H1 (cell line): Measurements from ENCODE around the gene TLR5. TPM values are rescaled to one million over a fixed set of nuclear protein-coding genes. Genes with fewer than 3 reads are reported as not detected.
A peak's percentile ranks its signal among the peaks of the same experiment; 100 is the strongest.

ENCODE experiments used
- CTCF ChIA-PET: fragments of 300-600 bp; sonication (Branson Sonifier 250); formaldehyde crosslinking; loops from one replicate; lab custom pipeline; 2021; ENCODE audit not compliant: partially characterized antibody; lab: Charles Lee
- POLR2A ChIA-PET: fragments of 300-600 bp; sonication (Branson Sonifier 250); formaldehyde crosslinking; loops from one replicate; lab custom pipeline; 2021; ENCODE audit warnings: inconsistent platforms; ENCODE audit not compliant: partially characterized antibody; lab: Charles Lee
- DNase-seq, 2 experiments: peaks; one replicate each; pipeline versions ENCODE4 v3.0.0 to v3.0.0-alpha.2; 2010 to 2022; ENCODE audit warnings: low spot score in 2 of 2, low read depth in 1 of 2, mixed read lengths in 1 of 2
- FAIRE-seq: peaks from 2 replicates; lab custom pipeline; 2011; peaks lifted over from hg19 to GRCh38; lab: Jason Lieb, UNC
- H2AFZ ChIP-seq: 2 replicates; pipeline ENCODE4 v1.8.1; 2012; ENCODE audit warnings: low read length, inconsistent platforms
- H2AK5ac ChIP-seq: 2 replicates; pipeline ENCODE4 v1.6.1; 2013; ENCODE audit warnings: low read depth, low read length
- H2BK120ac ChIP-seq: replicated peaks from 2 replicates; pipeline ENCODE3; 2013; ENCODE audit warnings: low read depth, low read length, inconsistent platforms
- H2BK12ac ChIP-seq: 2 replicates; pipeline ENCODE4 v1.6.1; 2013; ENCODE audit warnings: low read depth, low read length
- H2BK15ac ChIP-seq: 2 replicates; pipeline ENCODE4 v1.6.1; 2013; ENCODE audit warnings: low read length
- H2BK20ac ChIP-seq: 2 replicates; pipeline ENCODE4 v1.6.1; 2013; ENCODE audit warnings: low read length
- H2BK5ac ChIP-seq: 2 replicates; pipeline ENCODE4 v1.6.1; 2013; ENCODE audit warnings: low read depth, low read length
- H3K14ac ChIP-seq: 2 replicates; pipeline ENCODE4 v1.6.1; 2013; ENCODE audit warnings: inconsistent platforms; ENCODE audit not compliant: insufficient read length
- H3K18ac ChIP-seq: 2 replicates; pipeline ENCODE4 v1.6.1; 2013; ENCODE audit warnings: low read length; ENCODE audit errors: extremely low read depth
- H3K23ac ChIP-seq: 2 replicates; pipeline ENCODE4 v1.6.1; 2013; ENCODE audit warnings: inconsistent platforms; ENCODE audit not compliant: insufficient read length
- H3K23me2 ChIP-seq: 2 replicates; pipeline ENCODE4 v1.6.1; 2013; ENCODE audit warnings: low read depth, low read length
- H3K27ac ChIP-seq: 2 replicates; pipeline ENCODE4 v1.6.1; 2011; ENCODE audit warnings: low read depth, low read length, inconsistent platforms
- H3K27me3 ChIP-seq, 4 experiments: replicated peaks in 1 of 4; 1 replicate in 1 of 4; 2 replicates in 3 of 4; pipeline versions ENCODE4 v1.6.1 to v1.8.1; 2011 to 2013; ENCODE audit warnings: low read length in 3 of 4, mild to moderate bottlenecking in 3 of 4, inconsistent platforms in 2 of 4, mixed read lengths in 2 of 4, moderate library complexity in 1 of 4; ENCODE audit not compliant: control insufficient read depth in 3 of 4, insufficient read depth in 3 of 4; ENCODE audit errors: extremely low read depth in 1 of 4
- H3K36me3 ChIP-seq, 4 experiments: 2 replicates each; pipeline versions ENCODE4 v1.6.1 to v1.8.1; 2011 to 2013; ENCODE audit warnings: mild to moderate bottlenecking in 4 of 4, low read length in 3 of 4, moderate library complexity in 2 of 4, control low read depth in 1 of 4, inconsistent platforms in 1 of 4; ENCODE audit not compliant: insufficient read depth in 4 of 4, control insufficient read depth in 2 of 4
- H3K4ac ChIP-seq: replicated peaks from 2 replicates; pipeline ENCODE3; 2013; ENCODE audit warnings: low read length, low read depth, mixed read lengths, inconsistent platforms; ENCODE audit not compliant: insufficient read length
- H3K4me1 ChIP-seq, 4 experiments: replicated peaks in 1 of 4; 1 replicate in 1 of 4; 2 replicates in 3 of 4; pipeline versions ENCODE4 v1.6.1 to v1.8.1; 2011 to 2013; ENCODE audit warnings: low read length in 3 of 4, inconsistent platforms in 2 of 4, mixed read lengths in 1 of 4; ENCODE audit not compliant: insufficient read depth in 4 of 4, control insufficient read depth in 3 of 4
- H3K4me2 ChIP-seq, 2 experiments: 2 replicates each; pipeline versions ENCODE4 v1.6.1 to v1.8.1; 2011 to 2013; ENCODE audit warnings: low read depth in 2 of 2, low read length in 2 of 2, control low read depth in 1 of 2, inconsistent platforms in 1 of 2, mild to moderate bottlenecking in 1 of 2; ENCODE audit not compliant: insufficient read depth in 1 of 2
- H3K4me3 ChIP-seq, 4 experiments: fragments of 200-600, 300-600 bp in 1 of 4; sonication (generic), shearing (Covaris generic), sonication (Bioruptor Twin) in 1 of 4; 2 replicates each; pipeline versions ENCODE4 v1.5.1 to v1.8.1; 2011 to 2016; ENCODE audit warnings: low read length in 4 of 4, low read depth in 3 of 4, control low read depth in 2 of 4, inconsistent platforms in 2 of 4, mild to moderate bottlenecking in 2 of 4, mixed read lengths in 1 of 4, moderate library complexity in 1 of 4; ENCODE audit not compliant: insufficient read depth in 2 of 4; ENCODE audit errors: extremely low read depth in 1 of 4
- H3K56ac ChIP-seq: replicated peaks from 2 replicates; pipeline ENCODE3; 2013; ENCODE audit warnings: low read depth, mild to moderate bottlenecking, mixed read lengths, low read length, inconsistent platforms; ENCODE audit not compliant: insufficient read length
- H3K79me1 ChIP-seq: 2 replicates; pipeline ENCODE4 v1.6.1; 2013; ENCODE audit warnings: low read depth, low read length, control low read depth
- H3K79me2 ChIP-seq, 2 experiments: 2 replicates each; pipeline versions ENCODE4 v1.6.1 to v1.8.1; 2012 to 2013; ENCODE audit warnings: low read length in 2 of 2, mild to moderate bottlenecking in 2 of 2, inconsistent platforms in 1 of 2; ENCODE audit not compliant: insufficient read depth in 2 of 2, control insufficient read depth in 1 of 2
- H3K9ac ChIP-seq, 4 experiments: replicated peaks in 1 of 4; 1 replicate in 1 of 4; 2 replicates in 3 of 4; pipeline versions ENCODE4 v1.6.1 to v1.8.1; 2011 to 2013; ENCODE audit warnings: low read depth in 3 of 4, low read length in 3 of 4, control low read depth in 2 of 4, mild to moderate bottlenecking in 2 of 4, moderate library complexity in 2 of 4, inconsistent platforms in 1 of 4; ENCODE audit errors: extremely low read depth in 1 of 4
- H3K9me3 ChIP-seq, 2 experiments: 2 replicates each; pipeline versions ENCODE4 v1.6.1 to v1.8.1; 2012 to 2013; ENCODE audit warnings: mild to moderate bottlenecking in 2 of 2, moderate library complexity in 2 of 2, control low read depth in 1 of 2, inconsistent platforms in 1 of 2, low read depth in 1 of 2, low read length in 1 of 2, mixed read lengths in 1 of 2; ENCODE audit not compliant: insufficient read depth in 2 of 2
- H4K20me1 ChIP-seq, 2 experiments: replicated peaks in 1 of 2; 2 replicates each; pipeline versions ENCODE3 to v1.8.1; 2011 to 2013; ENCODE audit warnings: inconsistent platforms in 2 of 2, low read length in 2 of 2, mild to moderate bottlenecking in 1 of 2; ENCODE audit not compliant: insufficient read depth in 2 of 2, control insufficient read depth in 1 of 2
- H4K5ac ChIP-seq: 2 replicates; pipeline ENCODE4 v1.6.1; 2013; ENCODE audit warnings: low read length, low read depth, mixed read lengths, inconsistent platforms; ENCODE audit not compliant: insufficient read length
- H4K8ac ChIP-seq: 2 replicates; pipeline ENCODE4 v1.8.0; 2013; ENCODE audit warnings: mild to moderate bottlenecking, moderate library complexity, low read length, inconsistent platforms; ENCODE audit not compliant: insufficient read depth; ENCODE audit errors: extremely low read depth
- H4K91ac ChIP-seq: replicated peaks from 2 replicates; pipeline ENCODE3; 2013; ENCODE audit warnings: low read length, mixed read lengths, inconsistent platforms; ENCODE audit not compliant: insufficient read length
- ASH2L ChIP-seq: fragments of 200-600, 300-600 bp; sonication (generic); IDR thresholded peaks from one replicate; pipeline ENCODE4 v1.7.1; 2017; ENCODE audit warnings: low read length
- CTBP2 ChIP-seq: IDR thresholded peaks from 2 replicates; pipeline ENCODE4 v1.7.0; 2011; ENCODE audit warnings: borderline replicate concordance, mild to moderate bottlenecking, moderate library complexity, mixed read lengths, low read length; ENCODE audit not compliant: insufficient read depth, insufficient read length
- EGR1 ChIP-seq: IDR thresholded peaks from 2 replicates; pipeline ENCODE4 v1.6.1; 2011; ENCODE audit warnings: low read depth, low read length, borderline replicate concordance
- EZH2 ChIP-seq: fragments of 200-600 bp; sonication (generic); IDR thresholded peaks from 2 replicates; pipeline ENCODE4 v1.7.1; 2012; ENCODE audit warnings: low read depth, mild to moderate bottlenecking, moderate library complexity, low read length, inconsistent platforms; ENCODE audit not compliant: severe bottlenecking
- KDM4A ChIP-seq: IDR thresholded peaks from one replicate; pipeline ENCODE4 v1.7.1; 2012; ENCODE audit warnings: low read depth, mild to moderate bottlenecking, moderate library complexity, low read length, inconsistent platforms; ENCODE audit not compliant: severe bottlenecking
- NANOG ChIP-seq: IDR thresholded peaks from 2 replicates; pipeline ENCODE4 v1.6.1; 2011; ENCODE audit warnings: low read length, low read depth, mild to moderate bottlenecking, inconsistent platforms; ENCODE audit not compliant: insufficient read depth, poor library complexity, severe bottlenecking
- RAD21 ChIP-seq, 2 experiments: IDR thresholded peaks in 1 of 2; conservative IDR thresholded peaks in 1 of 2; 2 replicates each; pipeline ENCODE4 v1.6.1; 2011; ENCODE audit warnings: low read depth in 2 of 2, low read length in 2 of 2, improper control_type of control experiment in 1 of 2, inconsistent platforms in 1 of 2, mild to moderate bottlenecking in 1 of 2, moderate library complexity in 1 of 2
- SIRT6 ChIP-seq: IDR thresholded peaks from one replicate; pipeline ENCODE4 v1.7.1; 2012; ENCODE audit warnings: low read length, inconsistent platforms
- SP2 ChIP-seq: IDR thresholded peaks from 2 replicates; pipeline ENCODE4 v1.6.1; 2012; ENCODE audit warnings: mild to moderate bottlenecking, low read length, inconsistent platforms
- WGBS, 2 experiments: shearing (Covaris generic) in 1 of 2; methylation state at CpG; one replicate each; pipeline versions ENCODE4 v1.1.6 to v1.1.7; 2013 to 2015; ENCODE audit warnings: low lambda C conversion rate in 2 of 2, mixed read lengths in 2 of 2, inconsistent platforms in 1 of 2, low coverage in 1 of 2, missing lambda C conversion rate in 1 of 2; ENCODE audit not compliant: insufficient replicate concordance in 2 of 2, insufficient coverage in 1 of 2, insufficient read length in 1 of 2; ENCODE audit errors: extremely low coverage in 1 of 2, missing lambda C conversion rate in 1 of 2; 5-methylcytosine and 5-hydroxymethylcytosine counted together
- polyA plus RNA-seq, 7 experiments: library from polyadenylated mRNA; depleted of rRNA in 3 of 7; stranded (reverse) in 5 of 7; unstranded in 2 of 7; fragments of >200 nt in 5 of 7; fragments of 200-250 nt in 2 of 7; gene quantifications; 1 replicate in 5 of 7; 2 replicates in 1 of 7; 4 replicates in 1 of 7; pipeline versions ENCODE4 v1.2.1 to v1.2.3, GENCODE V29; 2011 to 2013; ENCODE audit warnings: missing spikeins in 2 of 7, mixed read lengths in 2 of 7
- total RNA-seq: library from RNA; stranded (reverse); fragmentation: NEBNext Ultra II Directional; extraction: Animal tissue kit (Norgen Biotek cat#: 25700); gene quantifications from 2 replicates; pipeline ENCODE4 v1.2.1, GENCODE V29; 2021
- TF ChIP-seq, protein P1 (sequence below): IDR thresholded peaks from 2 replicates; pipeline ENCODE4 v1.6.1; 2012; ENCODE audit warnings: inconsistent platforms

TLR5 gene
- total and polyA plus RNA-seq, 2 of the 8 experiments (the other 6 are each of a cell fraction or from before 2014, with no cell fraction given): 0.35 to 0.74 TPM

DNA sequence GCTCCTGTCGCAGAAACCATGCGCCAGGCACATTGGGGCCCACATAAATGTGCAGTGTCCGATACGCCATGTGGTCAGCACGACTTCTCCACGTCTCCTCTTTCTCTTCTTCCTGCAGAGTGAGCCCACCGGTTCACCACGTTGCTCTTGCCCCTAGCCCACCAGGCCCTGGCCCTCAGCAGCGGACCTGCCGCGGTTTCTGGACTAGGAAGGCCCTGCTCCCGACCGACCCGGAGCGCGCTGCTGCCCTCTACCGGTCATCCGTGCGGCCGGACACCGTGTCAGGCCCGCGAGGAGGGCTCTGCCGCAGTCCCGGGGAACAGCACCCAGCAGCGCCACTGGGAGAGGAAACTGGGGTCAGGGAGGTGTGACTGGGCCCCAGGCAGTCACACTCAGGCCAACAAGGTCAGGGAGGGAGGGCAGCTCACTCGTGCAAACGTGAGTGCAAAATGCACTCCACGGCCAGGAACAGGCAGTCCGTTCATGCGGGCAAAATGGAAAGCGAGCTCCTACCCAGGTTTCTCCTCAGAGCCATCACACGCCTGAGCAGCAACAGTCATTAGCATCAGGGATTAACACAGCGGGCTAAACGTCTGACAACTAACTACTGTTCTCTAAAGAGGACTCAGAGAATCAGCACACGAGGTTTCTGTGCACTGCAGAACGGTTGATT, 13.7 kb downstream of the TLR5 start:
- no peaks in the 10 kb centered on the region for H4K20me1 ChIP-seq
- no peaks in the 10 kb centered on the region for H3K36me3 ChIP-seq
- peak overlapping the region; percentile 81 for H4K91ac ChIP-seq
- no peak for FAIRE-seq
- peak overlapping the region; percentile 38; the same call in 1 of the 2 replicates for H2BK5ac ChIP-seq
- H3K9ac ChIP-seq: no peak overlapping the region
- H3K9me3 ChIP-seq: no peaks in the 10 kb centered on the region
- CTCF ChIA-PET: interaction anchor here (0.6 to 5.6 kb wide), 45 partner anchors 8 to 556 kb away, joined by 3 to 42 read pairs (median 4); partner anchors contain the start of gene TLR5
- H3K4me2 ChIP-seq: peak overlapping the region; percentile 54 to 89
- H2AFZ ChIP-seq: peak overlapping the region; percentile 99
- H3K23me2 ChIP-seq: peaks cover 6% of the 10 kb centered on the region
- WGBS, 2 experiments: 28% methylated on average over 37 of the region's 37 CpGs; no CpG with 5 or more reads in 1 of the 2 experiments
- no peak overlapping the region for H3K27ac ChIP-seq
- H2BK20ac ChIP-seq: peak overlapping the region; percentile 55; the same call in 1 of the 2 replicates
- POLR2A ChIA-PET: interaction anchor here (1.1 to 1.6 kb wide), 3 partner anchors 99 to 417 kb away, joined by 3 to 4 read pairs (median 3); partner anchors contain the start of genes AIDA and BROX
- H3K56ac ChIP-seq: no peak overlapping the region
- no peaks in the 10 kb centered on the region for H3K79me2 ChIP-seq
- peak overlapping the region; percentile 8 for H4K5ac ChIP-seq
- peak overlapping the region; percentile 35; the same call in 1 of the 2 replicates for H4K8ac ChIP-seq
- H3K18ac ChIP-seq: peak overlapping the region; percentile 96
- peak in 1 of 2 experiments; percentile 98 for DNase-seq
- no peak overlapping the region for H3K23ac ChIP-seq
- H3K4ac ChIP-seq: no peak overlapping the region
- no peaks in the 10 kb centered on the region for H3K79me1 ChIP-seq
- H3K4me3 ChIP-seq: peak overlapping the region in 3 of 4 experiments; percentile 12 to 46 (median 16); a peak in 2 of 8 replicates
- H2BK12ac ChIP-seq: peak overlapping the region; percentile 92; the same call in 1 of the 2 replicates
- peak overlapping the region; percentile 100 for H2BK15ac ChIP-seq
- no peak overlapping the region for H2BK120ac ChIP-seq
- no peak overlapping the region for H2AK5ac ChIP-seq
- peaks cover 6 to 14% (median 10%) of the 10 kb centered on the region in 4 experiments for H3K4me1 ChIP-seq
- peaks cover 0 to 7% (median 3%) of the 10 kb centered on the region in 4 experiments; a peak in 6 of 7 replicates for H3K27me3 ChIP-seq
- H3K14ac ChIP-seq: no peak overlapping the region
- TF ChIP-seq RAD21 (IDR thresholded peaks at IDR 0.05 in 1 of 2, conservative IDR thresholded peaks at IDR 0.05 in 1 of 2; ENCODE audit: low read depth in 2 of 2, low read length in 2 of 2) (peak; percentile 67 to 85), SIRT6 (no peak), EZH2 (no peak), KDM4A (peak; percentile 31), CTBP2 (peak; percentile 41), SP2 (no peak), NANOG (peak; percentile 49), ASH2L (peak; percentile 57), EGR1 (no peak)
- TF ChIP-seq, protein P1, sequence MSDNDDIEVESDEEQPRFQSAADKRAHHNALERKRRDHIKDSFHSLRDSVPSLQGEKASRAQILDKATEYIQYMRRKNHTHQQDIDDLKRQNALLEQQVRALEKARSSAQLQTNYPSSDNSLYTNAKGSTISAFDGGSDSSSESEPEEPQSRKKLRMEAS: peak; percentile 70
